T-helper 2 cell (primary cell): Measurements from ENCODE around the gene PRSS50.
A peak's percentile ranks its signal among the peaks of the same experiment; 100 is the strongest.

Experiments
- DNase-seq, 5 experiments: peaks; one replicate each; pipeline versions ENCODE4 v3.0.0 to v3.0.0-alpha.2; 2012 to 2022

Gene PRSS50

GRCh38 chr3:46708401-46709156, 9.1 kb downstream of the PRSS50 start:
- no peak for DNase-seq

- no peak for DNase-seq
These were observed 10.1 kb downstream of the PRSS50 start for GRCh38 chr3:46707601-46708011.

- no peak for DNase-seq
These were observed 10.7 kb downstream of the PRSS50 start for GRCh38 chr3:46706771-46707582.

- no peak for DNase-seq
These were observed 11.7 kb downstream of the PRSS50 start for GRCh38 chr3:46705751-46706552.

- peak in 4 of 5 experiments; percentile 38 to 58 (median 56) for DNase-seq
These were observed 12.6 kb downstream of the PRSS50 start for GRCh38 chr3:46705022-46705530.

GRCh38 chr3:46704346-46704745, 13.3 kb downstream of the PRSS50 start:
- DNase-seq = peak in 1 of 5 experiments; percentile 1

- DNase-seq = no peak
These were observed 14.6 kb downstream of the PRSS50 start for GRCh38 chr3:46703013-46703520.

- no peak for DNase-seq
These were observed 15.2 kb downstream of the PRSS50 start for GRCh38 chr3:46702246-46703012.

- no peak for DNase-seq
These were observed 16.3 kb downstream of the PRSS50 start, which contains the start of gene TMIE for GRCh38 chr3:46701181-46701939. Gene TMIE, plus strand, starts transcription at chr3:46701392. Its CDS starts 96 bp downstream, at chr3:46701488.

- DNase-seq = no peak
These were observed 16.9 kb downstream of the PRSS50 start for GRCh38 chr3:46700772-46701171.

- no peak for DNase-seq
These were observed 17.8 kb downstream of the PRSS50 start for GRCh38 chr3:46699676-46700523.

- DNase-seq = peak in 1 of 5 experiments; percentile 19
These were observed 21.4 kb downstream of the PRSS50 start for GRCh38 chr3:46695962-46696894.

GRCh38 chr3:46695177-46695961, 22.3 kb downstream of the PRSS50 start:
- DNase-seq = peak in 2 of 5 experiments; percentile 15 to 54

- no peak for DNase-seq
These were observed 23.1 kb downstream of the PRSS50 start for GRCh38 chr3:46694520-46694919.

GRCh38 chr3:46693892-46694226, 23.8 kb downstream of the PRSS50 start:
- DNase-seq = peak in 4 of 5 experiments; percentile 18 to 44 (median 26)

GRCh38 chr3:46693038-46693891, 24.4 kb downstream of the PRSS50 start, which contains the start of gene ALS2CL:
Gene ALS2CL, minus strand, starts transcription at chr3:46693679. Its CDS starts 4,239 bp downstream, at chr3:46689440.
- peak; percentile 44 to 78 (median 61) for DNase-seq

- no peak for DNase-seq
These were observed 25.1 kb downstream of the PRSS50 start for GRCh38 chr3:46692566-46692990.
